Measurements from ENCODE around the gene MRPS18B.
"Not testable (repeated sequence)": the region's sequence is repeated elsewhere in the genome, so short reads cannot be mapped to it uniquely, and the experiment has no call there.

MRPS18B gene

GRCh38 chr6:30635834-30636233, 18.2 kb downstream of the MRPS18B start:
- DNase-seq (ENCODE audit: low read depth in 1 of 2, low spot score in 1 of 2), result no peak

- DNase-seq (ENCODE audit: low read depth in 1 of 2, low spot score in 1 of 2), result no peak
Measured at GRCh38 chr6:30640481-30640880, 22.8 kb downstream of the MRPS18B start.

DNA sequence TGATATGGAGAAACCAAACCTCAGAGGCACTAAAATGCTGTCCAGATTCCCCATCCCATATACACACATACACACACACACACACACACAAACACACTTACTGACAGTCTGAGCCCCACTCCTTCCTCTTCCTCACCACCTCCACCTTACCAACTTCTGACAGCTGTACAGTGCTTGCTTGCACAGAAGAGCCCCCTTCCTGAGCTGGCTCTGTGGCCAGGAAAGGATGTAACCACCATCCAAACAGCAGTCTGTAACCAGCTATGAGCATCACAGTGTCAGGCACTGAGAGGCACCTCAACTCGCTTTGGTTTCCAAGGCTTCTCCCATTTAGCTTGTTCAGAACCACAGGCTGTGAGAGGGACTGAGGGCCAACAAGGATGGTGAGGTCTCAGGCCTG, 23.4 kb downstream of the MRPS18B start:
- DNase-seq (ENCODE audit: low read depth in 1 of 2, low spot score in 1 of 2), result no peak

DNA sequence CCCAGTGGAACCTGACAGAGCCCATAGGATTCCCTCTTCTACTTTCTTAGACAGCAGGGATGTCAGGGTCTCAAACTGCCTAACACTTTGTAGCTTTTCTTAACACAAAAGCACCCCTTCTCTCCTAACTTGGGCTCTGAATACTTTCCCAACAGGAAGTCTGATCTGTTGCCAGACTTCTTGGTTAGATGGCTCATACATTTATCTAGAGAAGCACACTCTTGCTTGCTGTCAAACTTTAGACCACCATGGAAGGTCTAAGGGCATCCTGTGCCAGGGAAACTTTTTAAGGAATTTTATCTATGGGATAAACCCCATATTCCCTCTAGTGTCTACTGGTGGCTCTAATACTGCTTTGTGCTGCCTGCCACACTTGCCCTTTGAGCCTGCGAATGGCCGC, 26.0 kb downstream of the MRPS18B start:
- DNase-seq (ENCODE audit: low read depth in 1 of 2, low spot score in 1 of 2), result no peak

DNA sequence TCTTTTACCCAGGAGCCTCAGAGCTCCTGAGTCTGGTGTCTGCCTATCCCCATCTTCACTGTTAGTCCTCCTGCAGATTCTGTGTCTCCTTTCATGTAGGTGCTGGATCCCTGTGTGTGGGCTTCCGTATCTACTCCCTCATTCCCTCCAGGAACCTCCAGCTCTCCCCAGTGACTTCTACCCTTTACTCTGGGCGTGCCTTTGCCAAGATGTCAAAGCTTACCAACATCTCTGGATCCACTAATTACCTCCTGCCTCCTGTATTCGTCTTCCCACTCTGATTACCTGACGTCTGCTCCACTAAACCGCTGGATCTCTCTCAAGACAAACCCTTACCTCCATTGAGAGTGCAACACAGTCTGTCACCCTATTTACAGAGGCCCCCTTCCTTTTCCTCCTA, 27.1 kb downstream of the MRPS18B start:
- no peak for DNase-seq (ENCODE audit: low read depth in 1 of 2, low spot score in 1 of 2)

DNA sequence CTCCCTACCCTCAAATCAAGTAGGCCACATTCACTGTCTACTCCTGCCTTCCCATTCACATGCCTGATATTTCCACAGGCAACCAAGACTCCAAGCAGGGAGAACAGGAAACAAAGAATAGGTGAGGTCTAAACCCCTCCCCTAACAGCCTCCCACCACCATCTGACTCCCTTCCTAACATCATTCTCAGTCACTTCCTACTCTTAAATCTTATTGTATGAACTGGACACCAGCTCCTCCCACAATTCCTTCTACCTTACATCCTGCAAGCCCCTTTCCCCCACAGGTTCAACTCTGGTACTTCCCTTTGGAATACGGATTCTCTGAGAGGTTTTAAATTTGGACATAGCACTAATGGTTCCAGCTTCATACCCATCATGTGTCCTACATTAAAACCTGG, 28.3 kb downstream of the MRPS18B start:
- DNase-seq (ENCODE audit: low read depth in 1 of 2, low spot score in 1 of 2), result no peak

DNA sequence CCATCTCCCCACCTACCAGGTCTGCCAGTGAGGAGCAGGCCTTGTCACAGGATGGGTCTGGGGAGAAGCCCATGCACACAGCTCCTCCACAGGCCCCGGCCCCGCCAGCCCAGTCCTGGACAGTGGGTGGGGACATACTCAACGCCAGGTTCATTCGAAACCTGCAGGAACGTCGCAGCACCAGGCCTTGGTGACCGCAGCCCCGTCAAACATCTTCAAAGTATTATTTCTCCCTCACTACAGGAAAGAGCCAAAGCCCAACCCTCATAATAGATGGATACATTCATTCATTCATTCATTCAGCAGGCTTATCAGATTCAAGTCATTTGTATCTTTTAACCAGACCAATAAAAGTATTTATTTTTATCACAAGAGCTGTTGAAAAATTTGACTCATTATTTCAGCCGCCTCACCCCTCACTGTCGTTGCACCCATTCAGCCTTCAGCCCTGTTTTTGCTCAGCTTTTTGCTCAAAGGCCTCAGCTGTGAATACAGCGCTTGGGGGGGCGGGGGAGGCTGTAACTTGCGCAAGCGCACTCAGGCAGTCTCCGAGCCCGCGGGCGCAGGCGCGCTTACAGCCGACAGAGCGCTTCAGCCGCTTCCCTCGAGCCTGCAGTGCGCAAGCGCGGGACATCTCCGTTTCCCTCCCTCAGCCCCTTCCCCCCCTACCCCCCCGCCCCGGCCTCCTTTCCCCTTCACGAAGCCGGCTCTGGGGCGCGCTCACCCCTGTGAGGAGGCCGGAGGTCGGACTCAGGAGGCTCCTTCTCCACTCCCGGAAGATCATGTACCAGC, 29.0 kb downstream of the MRPS18B start, which contains the start of gene C6orf136:
C6orf136 (plus strand) TSS at position 684 of the 792 bp plus-strand sequence; CDS start at position 783, 99 bp downstream.
- DNase-seq (ENCODE audit: low read depth in 1 of 2, low spot score in 1 of 2), result peak; percentile 86 to 89

GRCh38 chr6:30647242-30648116, 29.8 kb downstream of the MRPS18B start:
- DNase-seq (ENCODE audit: low read depth in 1 of 2, low spot score in 1 of 2), result peak; percentile 50 to 67

GRCh38 chr6:30651143-30651542, 33.5 kb downstream of the MRPS18B start:
- no peak for DNase-seq (ENCODE audit: low read depth in 1 of 2, low spot score in 1 of 2)

DNA sequence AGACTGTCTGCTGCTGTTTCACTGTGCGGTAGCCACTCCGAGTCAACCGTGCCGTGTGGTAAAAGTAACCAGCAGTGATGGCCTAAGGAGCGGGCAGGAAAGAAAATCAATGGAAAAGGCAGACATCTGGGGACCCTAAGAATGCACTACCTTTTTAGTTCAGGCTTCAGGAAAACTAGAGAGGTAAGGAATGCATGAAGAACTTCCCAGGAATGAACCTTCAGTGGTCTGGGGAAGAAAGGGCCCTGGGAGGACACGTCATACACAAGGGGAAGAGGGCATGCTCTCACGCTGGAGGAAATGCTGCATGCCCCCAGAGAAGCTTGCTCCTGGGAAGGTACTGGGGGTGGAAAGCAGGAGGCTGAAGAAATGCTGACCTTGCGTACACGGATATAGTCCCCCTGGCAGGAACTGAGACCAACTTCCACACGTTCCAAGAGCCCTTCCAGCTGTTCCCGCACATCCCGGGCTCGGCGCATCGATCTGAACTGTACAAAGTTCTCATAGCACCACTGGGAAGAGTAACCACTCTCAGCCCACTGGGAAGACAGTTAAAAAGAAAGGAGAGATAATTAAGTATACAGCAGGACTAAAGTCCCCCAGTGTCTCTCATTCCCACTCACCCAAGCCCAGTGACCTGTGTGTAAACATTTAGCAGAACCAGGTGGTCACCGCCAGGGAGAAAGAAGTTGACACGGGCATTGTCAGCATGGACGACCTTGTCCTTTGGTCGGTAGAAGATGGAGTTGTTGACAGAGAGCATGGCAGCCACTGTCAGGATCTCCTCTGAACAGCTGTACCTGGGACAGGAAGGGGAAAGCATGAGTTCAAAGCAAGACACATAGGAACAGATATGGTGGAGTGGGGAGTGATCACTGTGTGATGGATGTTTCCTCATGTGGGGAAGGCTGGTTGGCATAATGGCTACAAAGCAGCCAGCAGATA, 37.4 kb downstream of the MRPS18B start:
- no peak for DNase-seq (ENCODE audit: low read depth in 1 of 2, low spot score in 1 of 2)

DNA sequence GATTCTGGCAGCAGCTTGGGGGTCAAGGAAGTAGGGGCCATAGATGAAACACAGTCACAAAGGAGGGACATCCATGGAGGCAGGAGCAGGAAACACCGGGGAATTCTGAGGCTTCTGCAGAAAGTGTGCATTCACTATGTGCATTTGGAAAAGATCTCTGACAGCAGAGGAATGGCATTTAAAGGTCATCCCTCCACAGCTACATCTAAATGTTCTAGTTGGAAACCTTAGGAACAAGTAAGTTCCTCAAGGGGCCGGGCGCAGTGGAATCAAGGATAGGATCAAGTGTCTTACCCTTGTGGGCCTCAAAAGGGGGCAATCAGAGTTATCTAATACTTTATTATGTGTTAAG, 38.1 kb downstream of the MRPS18B start:
- no peak for DNase-seq (ENCODE audit: low read depth in 1 of 2, low spot score in 1 of 2)

DNA sequence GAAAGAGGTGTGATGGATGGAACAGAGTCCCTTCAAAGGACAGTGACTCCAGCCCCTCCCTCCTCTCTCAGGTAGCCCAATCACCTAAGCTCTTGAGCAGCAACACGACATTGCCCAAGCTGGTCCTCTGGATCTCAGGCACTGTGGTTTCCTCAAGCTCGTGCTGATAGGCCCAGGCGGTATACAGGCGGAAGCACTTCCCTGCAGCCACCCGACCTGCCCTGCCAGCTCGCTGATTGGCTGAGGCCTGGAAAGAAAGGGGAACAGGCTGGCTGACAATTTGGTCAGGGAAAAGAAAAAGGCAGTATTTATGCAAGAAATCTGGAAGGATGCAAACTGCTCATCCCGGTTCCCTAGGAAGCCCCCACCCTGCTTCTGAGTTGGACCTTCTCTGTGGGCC, 38.9 kb downstream of the MRPS18B start:
- no peak for DNase-seq (ENCODE audit: low read depth in 1 of 2, low spot score in 1 of 2)

GRCh38 chr6:30657454-30657853, 39.8 kb downstream of the MRPS18B start:
- no peak for DNase-seq (ENCODE audit: low read depth in 1 of 2, low spot score in 1 of 2)

GRCh38 chr6:30657922-30658321, 40.3 kb downstream of the MRPS18B start:
- not testable (repeated sequence) for DNase-seq (ENCODE audit: low read depth in 1 of 2, low spot score in 1 of 2)

DNA sequence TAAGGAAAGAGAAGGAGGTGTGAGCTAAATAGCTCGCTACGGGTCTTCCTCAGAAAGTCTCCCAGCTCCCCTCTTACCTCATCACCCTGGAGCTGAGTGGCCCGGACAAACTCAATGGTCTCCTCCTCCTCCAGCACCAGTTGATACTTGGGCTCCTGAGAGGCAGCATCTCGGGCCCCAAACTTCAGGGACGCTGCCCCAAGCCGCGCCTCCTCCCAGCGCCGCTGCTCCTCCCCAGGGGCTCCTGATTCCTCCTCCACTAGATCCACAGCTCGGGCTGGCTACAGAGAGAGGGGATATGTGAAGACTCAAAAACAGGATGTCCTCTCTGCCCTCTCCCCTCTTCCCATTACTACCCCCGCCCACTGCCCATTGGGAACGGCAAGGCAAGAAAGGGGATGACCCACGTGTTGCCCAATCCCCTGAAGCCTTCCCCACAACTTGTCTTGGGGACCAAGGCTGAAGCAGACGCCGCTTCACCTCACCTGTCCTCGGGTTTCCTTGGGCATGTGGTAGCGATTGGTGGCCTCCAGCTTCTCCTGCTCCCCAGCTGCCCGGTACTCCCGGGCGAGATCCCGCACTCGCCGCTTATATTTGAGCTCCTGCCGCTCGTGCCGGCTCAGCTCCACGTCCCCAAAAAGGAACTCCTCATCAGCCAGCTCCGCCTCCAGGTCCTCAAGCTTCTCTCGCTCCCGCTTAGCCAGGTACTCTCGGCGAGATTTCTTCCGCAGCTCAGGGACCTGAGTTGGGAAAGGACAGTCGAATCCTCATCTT, 47.5 kb downstream of the MRPS18B start:
- no peak for DNase-seq (ENCODE audit: low read depth in 1 of 2, low spot score in 1 of 2)

GRCh38 chr6:30666300-30666699, 48.7 kb downstream of the MRPS18B start:
- DNase-seq (ENCODE audit: low read depth in 1 of 2, low spot score in 1 of 2), result not testable (repeated sequence)

- DNase-seq (ENCODE audit: low read depth in 1 of 2, low spot score in 1 of 2), result no peak
Measured at GRCh38 chr6:30670760-30671527, 53.3 kb downstream of the MRPS18B start.

- DNase-seq (ENCODE audit: low read depth in 1 of 2, low spot score in 1 of 2), result peak; percentile 78 to 79
Measured at GRCh38 chr6:30672445-30673253, 55.0 kb downstream of the MRPS18B start, which contains the start of gene DHX16. Gene DHX16 (minus strand): TSS chr6:30673006. CDS start chr6:30672841, 165 bp downstream.
